ENCODE measurements around the gene CD99L2. TPM values are rescaled to one million over a fixed set of nuclear protein-coding genes. Genes with fewer than 3 reads are reported as not detected.

Gene CD99L2
- total RNA-seq, 4 donors from 2014 or later: 51.3 to 92.7 (median 58.7) TPM

GRCh38 chrX:150763810-150764209 lies 134.7 kb downstream of the CD99L2 start:
- intact Hi-C loops (cut with DNase I; ENCODE audit: low total_unique reads): no loop called here
- DNase-seq: no peak
- no peak for TF ChIP-seq CTCF (IDR thresholded peaks at IDR 0.05)
- TF ChIP-seq POLR2A (IDR thresholded peaks at IDR 0.05): no peak
- H3K36me3 ChIP-seq: no peaks in the 10 kb centered on the region
- H3K27ac ChIP-seq: no peak overlapping the region
- H3K9me3 ChIP-seq: no peaks in the 10 kb centered on the region
- no peaks in the 10 kb centered on the region for H3K27me3 ChIP-seq
- no peak overlapping the region for H3K4me3 ChIP-seq
- no peaks in the 10 kb centered on the region for H3K4me1 ChIP-seq

DNA sequence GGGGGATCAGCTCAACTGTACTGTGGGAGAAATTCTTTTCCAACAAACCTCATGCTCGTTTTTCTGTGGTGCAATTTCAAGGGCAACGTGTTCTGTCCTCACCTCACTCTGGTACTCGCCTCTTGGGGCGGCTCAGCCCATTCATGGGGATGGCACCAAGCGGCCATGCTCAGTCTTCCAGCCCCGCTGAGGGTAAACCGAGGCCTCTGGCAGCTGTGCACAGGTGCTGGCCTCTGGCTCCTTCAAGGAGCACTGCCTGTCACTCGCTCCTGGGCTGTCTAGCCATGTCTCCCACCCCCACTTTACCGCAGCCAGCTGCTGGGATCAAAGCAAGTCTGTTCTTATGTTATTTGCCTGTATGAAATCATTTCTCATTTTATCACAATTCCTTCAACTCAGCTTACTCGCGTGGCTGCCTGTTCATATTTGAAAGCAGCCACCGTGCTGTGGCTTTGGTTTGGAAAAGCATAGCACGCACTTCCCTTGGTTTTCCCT lies 135.1 kb downstream of the CD99L2 start:
- TF ChIP-seq CTCF (IDR thresholded peaks at IDR 0.05) (no peak), POLR2A (IDR thresholded peaks at IDR 0.05) (no peak)
- no peaks in the 10 kb centered on the region for H3K36me3 ChIP-seq
- H3K27me3 ChIP-seq: no peaks in the 10 kb centered on the region
- no peak overlapping the region for H3K27ac ChIP-seq
- no peaks in the 10 kb centered on the region for H3K4me1 ChIP-seq
- no peaks in the 10 kb centered on the region for H3K9me3 ChIP-seq
- no peak for DNase-seq
- intact Hi-C loops (cut with DNase I; ENCODE audit: low total_unique reads): no loop called here
- H3K4me3 ChIP-seq: no peak overlapping the region

GRCh38 chrX:150762258-150763165 lies 136.0 kb downstream of the CD99L2 start:
- intact Hi-C loops (cut with DNase I; ENCODE audit: low total_unique reads): no loop called here
- H3K36me3 ChIP-seq: no peaks in the 10 kb centered on the region
- DNase-seq: no peak
- H3K4me1 ChIP-seq: no peaks in the 10 kb centered on the region
- no peaks in the 10 kb centered on the region for H3K27me3 ChIP-seq
- H3K27ac ChIP-seq: no peak overlapping the region
- no peak for TF ChIP-seq POLR2A (IDR thresholded peaks at IDR 0.05)
- H3K4me3 ChIP-seq: no peak overlapping the region
- H3K9me3 ChIP-seq: no peaks in the 10 kb centered on the region

DNA sequence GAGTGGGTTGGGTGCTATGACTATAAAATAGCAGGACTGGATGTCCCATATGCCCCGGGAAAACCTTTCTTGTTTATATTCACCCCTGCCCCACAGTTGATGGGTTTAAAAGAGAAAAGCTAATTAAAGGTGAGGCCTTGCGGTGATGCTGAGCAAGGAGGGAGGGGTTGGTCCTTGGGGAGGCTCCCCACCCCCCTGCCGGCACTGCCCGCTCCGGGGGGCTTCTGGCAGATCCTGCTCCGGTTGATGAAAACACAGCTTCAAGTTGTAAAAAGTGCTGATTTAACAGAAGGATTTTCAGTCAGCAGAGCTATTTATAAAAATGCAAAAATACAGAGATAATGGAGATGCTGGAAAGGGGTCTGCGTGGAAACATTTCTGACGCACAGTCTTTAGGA lies 136.7 kb downstream of the CD99L2 start:
- Histone ChIP-seq H3K27ac (no peak overlapping the region), H3K4me1 (no peaks in the 10 kb centered on the region), H3K27me3 (no peaks in the 10 kb centered on the region), H3K9me3 (no peaks in the 10 kb centered on the region), H3K4me3 (no peak overlapping the region), H3K36me3 (no peaks in the 10 kb centered on the region)
- intact Hi-C loops (cut with DNase I; ENCODE audit: low total_unique reads): no loop called here
- no peak for DNase-seq
- no peak for TF ChIP-seq CTCF (IDR thresholded peaks at IDR 0.05)
- TF ChIP-seq POLR2A (IDR thresholded peaks at IDR 0.05): no peak

- H3K36me3 ChIP-seq: no peaks in the 10 kb centered on the region
- DNase-seq: no peak
- no peak overlapping the region for H3K4me3 ChIP-seq
- TF ChIP-seq POLR2A (IDR thresholded peaks at IDR 0.05) (no peak), CTCF (IDR thresholded peaks at IDR 0.05) (no peak)
- H3K9me3 ChIP-seq: no peaks in the 10 kb centered on the region
- H3K27me3 ChIP-seq: no peaks in the 10 kb centered on the region
- intact Hi-C loops (cut with DNase I; ENCODE audit: low total_unique reads): no loop called here
- H3K4me1 ChIP-seq: no peaks in the 10 kb centered on the region
- no peak overlapping the region for H3K27ac ChIP-seq
Measured at GRCh38 chrX:150761176-150761818, 137.2 kb downstream of the CD99L2 start.

All from uterus (tissue), 4 donors.